GM12872 (cell line): ENCODE measurements around the gene KNCN.

ENCODE experiments used
- CTCF ChIP-seq: IDR thresholded peaks from 3 replicates; pipeline ENCODE4 v1.5.1; 2011; ENCODE audit warnings: low read depth, mild to moderate bottlenecking, low read length, moderate library complexity; ENCODE audit not compliant: insufficient read depth

KNCN gene

GRCh38 chr1:46589529-46589928 is 38.1 kb upstream of the KNCN start:
- no peak for TF ChIP-seq CTCF

- TF ChIP-seq CTCF: no peak
These were observed 35.6 kb upstream of the KNCN start for GRCh38 chr1:46587069-46587468.

GRCh38 chr1:46585312-46585938 is 34.0 kb upstream of the KNCN start:
- no peak for TF ChIP-seq CTCF

- TF ChIP-seq CTCF: no peak
These were observed 32.0 kb upstream of the KNCN start for GRCh38 chr1:46583494-46583893.

GRCh38 chr1:46582972-46583371 is 31.5 kb upstream of the KNCN start:
- TF ChIP-seq CTCF: no peak

GRCh38 chr1:46581681-46582455 is 30.4 kb upstream of the KNCN start:
- no peak for TF ChIP-seq CTCF

GRCh38 chr1:46580140-46580903 is 28.9 kb upstream of the KNCN start:
- no peak for TF ChIP-seq CTCF
